ENCODE data around the gene OPCML.

Gene OPCML

DNA sequence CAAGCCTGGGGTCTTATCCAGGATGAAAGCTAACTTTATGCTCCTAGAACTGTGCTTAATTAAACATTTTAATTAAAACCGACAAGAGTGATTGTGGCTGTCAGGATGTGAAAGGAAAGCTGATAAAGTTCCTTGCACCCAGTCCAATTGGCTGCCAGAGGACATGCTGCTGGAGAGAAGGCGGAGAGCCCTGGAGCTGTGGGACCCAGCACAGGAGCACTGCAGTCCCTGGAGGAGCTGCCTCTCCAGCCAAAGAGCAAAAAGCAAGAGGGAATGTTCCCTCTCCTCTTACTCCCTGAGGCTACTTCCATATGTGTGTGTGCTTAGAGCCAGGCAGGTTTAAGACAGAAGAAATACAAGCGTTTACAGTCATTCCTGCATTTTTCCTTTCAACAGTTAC, 118.6 kb downstream of the OPCML start:
- DNase-seq (ENCODE audit: low read depth in 2 of 2): no peak

DNA sequence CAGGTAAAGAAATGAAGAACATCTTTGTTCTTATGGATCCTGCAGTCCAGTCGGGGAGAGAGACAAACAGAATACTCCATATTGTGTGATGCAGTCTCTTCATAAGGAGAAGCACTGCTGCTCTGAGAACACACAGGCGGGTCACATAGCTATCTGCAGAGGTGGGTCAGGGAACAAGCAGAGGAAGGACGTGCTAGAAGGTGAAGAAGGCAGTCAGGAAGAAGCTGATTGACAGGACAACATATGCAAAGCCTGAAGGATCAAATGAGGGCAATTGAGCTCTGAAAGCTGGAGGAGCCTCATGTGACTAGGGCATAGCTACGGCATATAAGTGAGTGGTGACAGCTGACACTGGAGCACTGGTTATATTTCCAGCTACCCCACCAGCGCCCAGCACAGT, 122.5 kb downstream of the OPCML start:
- no peak for DNase-seq (ENCODE audit: low read depth in 2 of 2)

DNA sequence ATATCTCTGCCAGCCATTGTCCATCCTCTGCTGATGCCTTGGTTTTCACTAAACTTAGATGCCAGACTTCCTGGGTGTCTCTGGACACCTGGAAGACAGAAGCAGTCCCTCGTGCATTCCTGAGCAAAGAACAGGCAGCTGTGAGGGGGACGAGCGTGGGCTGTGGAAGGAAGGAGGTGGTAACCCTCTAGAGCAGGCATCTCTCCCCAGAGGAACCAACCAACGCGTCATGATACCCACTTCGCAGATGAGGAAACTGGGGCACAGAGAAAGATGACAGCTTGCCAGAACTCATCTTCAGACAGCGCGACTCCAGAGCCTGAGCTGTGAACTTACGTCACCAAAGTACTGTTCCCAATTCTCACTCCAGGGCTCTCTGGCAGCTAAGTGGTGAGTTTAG, 123.4 kb downstream of the OPCML start:
- no peak for DNase-seq (ENCODE audit: low read depth in 2 of 2)

DNA sequence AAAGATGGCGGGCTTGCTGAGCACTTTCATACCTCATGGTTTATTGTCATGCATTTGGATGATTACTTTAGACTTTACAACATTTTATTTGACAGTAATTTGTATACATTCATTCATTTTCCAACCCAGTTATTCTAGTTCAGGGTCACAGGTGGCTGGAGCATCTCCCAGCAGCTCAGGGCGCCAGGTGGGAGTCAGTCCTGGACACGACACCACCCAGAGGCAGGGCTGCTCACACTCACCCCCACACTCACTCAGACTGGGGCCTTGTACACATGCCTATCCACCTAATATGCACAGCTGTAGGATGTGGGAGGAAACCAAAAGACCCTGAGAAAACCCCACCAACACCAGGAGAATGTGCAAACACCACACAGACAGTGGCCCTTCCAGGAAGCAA, 123.9 kb downstream of the OPCML start:
- no peak for DNase-seq (ENCODE audit: low read depth in 2 of 2)

DNA sequence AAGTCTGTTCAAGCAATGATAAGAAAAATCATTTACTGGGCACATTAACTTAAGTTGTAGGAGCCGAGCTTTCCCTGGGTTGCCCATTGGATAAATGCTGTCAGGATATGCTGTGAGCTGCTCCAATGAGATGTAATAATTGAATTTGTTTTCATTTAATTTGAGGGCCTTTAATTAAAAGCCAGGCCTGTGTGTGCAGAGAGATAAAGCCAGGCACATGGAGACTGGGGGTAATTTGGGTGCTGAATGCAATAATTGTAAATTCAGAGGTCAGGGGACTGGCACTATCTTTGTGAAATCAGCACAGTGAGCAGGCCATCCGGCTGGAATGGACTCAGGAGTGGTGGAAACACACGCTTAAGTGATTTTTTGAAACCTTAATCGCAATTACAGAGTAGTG, 125.8 kb downstream of the OPCML start:
- DNase-seq (ENCODE audit: low read depth in 2 of 2): no peak

- no peak for DNase-seq (ENCODE audit: low read depth in 2 of 2)
These were observed 128.4 kb downstream of the OPCML start for GRCh38 chr11:133403900-133404299.

- DNase-seq (ENCODE audit: low read depth in 2 of 2): no peak
These were observed 129.8 kb downstream of the OPCML start for GRCh38 chr11:133402551-133402950.

DNA sequence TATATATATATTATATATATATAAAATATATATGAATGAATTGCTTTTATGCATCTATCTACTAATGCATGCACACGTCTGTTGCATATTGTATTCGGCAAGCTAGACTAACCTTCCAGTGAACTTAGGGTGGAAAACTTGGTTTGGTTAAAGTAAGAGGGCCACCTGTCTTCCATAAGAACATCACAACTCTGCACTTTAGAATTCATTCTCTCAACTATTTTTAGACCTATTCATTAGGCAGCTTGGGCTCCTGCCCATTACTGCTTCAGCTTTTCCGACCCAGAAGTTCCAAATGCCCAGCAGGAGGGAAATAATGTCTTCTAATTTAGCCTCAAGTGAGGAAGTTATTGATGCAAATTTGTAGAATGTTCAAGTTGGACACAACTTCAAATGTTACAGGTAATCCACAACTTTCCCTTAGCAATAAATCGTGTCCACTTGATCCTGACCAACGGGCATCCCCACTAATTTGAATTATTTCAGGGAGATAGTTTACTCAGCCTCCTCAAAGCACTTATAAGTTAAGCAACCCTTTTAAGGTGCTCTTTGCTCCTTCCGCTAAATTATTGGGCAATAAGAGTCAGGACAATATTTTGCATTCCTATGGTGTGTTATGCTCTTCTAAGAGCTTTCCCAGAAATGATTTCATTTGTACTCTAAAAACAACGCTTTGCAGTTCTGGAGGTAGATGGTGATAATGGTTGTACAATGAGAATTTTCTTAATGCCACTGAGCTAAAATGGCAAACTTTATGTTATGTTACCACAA, 132.3 kb downstream of the OPCML start:
- no peak for DNase-seq (ENCODE audit: low read depth in 2 of 2)

- no peak for DNase-seq (ENCODE audit: low read depth in 2 of 2)
These were observed 133.0 kb downstream of the OPCML start for GRCh38 chr11:133399294-133399693.

GRCh38 chr11:133390803-133391202, 141.5 kb downstream of the OPCML start:
- no peak for DNase-seq (ENCODE audit: low read depth in 2 of 2)

- no peak for DNase-seq (ENCODE audit: low read depth in 2 of 2)
These were observed 143.2 kb downstream of the OPCML start for GRCh38 chr11:133388975-133389568.

- no peak for DNase-seq (ENCODE audit: low read depth in 2 of 2)
These were observed 144.0 kb downstream of the OPCML start for GRCh38 chr11:133388260-133388659.

GRCh38 chr11:133386852-133387251, 145.4 kb downstream of the OPCML start:
- no peak for DNase-seq (ENCODE audit: low read depth in 2 of 2)

- no peak for DNase-seq (ENCODE audit: low read depth in 2 of 2)
These were observed 146.0 kb downstream of the OPCML start for GRCh38 chr11:133386262-133386661.

DNA sequence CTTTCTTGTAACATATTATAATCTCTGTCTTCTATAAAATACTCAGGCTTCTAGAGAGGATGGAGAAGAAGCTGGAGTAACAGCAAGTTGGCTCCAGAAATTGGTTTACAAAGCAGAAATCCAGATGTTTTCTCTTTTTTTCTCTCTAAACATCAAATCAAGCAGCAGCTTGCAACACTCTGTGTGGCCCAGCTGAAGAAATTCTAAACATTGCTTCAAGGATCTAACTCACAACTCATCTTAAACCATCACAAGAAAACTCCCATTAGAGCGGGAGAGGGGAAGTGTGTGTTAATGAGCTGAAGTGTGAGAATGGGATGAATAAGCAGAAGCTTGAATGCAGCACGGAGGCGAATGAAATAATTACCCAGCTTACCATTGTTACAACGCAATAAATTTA, 146.5 kb downstream of the OPCML start:
- DNase-seq (ENCODE audit: low read depth in 2 of 2): no peak

GRCh38 chr11:133384731-133385130, 147.6 kb downstream of the OPCML start:
- DNase-seq (ENCODE audit: low read depth in 2 of 2): no peak

GRCh38 chr11:133383689-133384088, 148.6 kb downstream of the OPCML start:
- DNase-seq (ENCODE audit: low read depth in 2 of 2): no peak

- DNase-seq (ENCODE audit: low read depth in 2 of 2): no peak
These were observed 149.1 kb downstream of the OPCML start for GRCh38 chr11:133383201-133383600.

DNA sequence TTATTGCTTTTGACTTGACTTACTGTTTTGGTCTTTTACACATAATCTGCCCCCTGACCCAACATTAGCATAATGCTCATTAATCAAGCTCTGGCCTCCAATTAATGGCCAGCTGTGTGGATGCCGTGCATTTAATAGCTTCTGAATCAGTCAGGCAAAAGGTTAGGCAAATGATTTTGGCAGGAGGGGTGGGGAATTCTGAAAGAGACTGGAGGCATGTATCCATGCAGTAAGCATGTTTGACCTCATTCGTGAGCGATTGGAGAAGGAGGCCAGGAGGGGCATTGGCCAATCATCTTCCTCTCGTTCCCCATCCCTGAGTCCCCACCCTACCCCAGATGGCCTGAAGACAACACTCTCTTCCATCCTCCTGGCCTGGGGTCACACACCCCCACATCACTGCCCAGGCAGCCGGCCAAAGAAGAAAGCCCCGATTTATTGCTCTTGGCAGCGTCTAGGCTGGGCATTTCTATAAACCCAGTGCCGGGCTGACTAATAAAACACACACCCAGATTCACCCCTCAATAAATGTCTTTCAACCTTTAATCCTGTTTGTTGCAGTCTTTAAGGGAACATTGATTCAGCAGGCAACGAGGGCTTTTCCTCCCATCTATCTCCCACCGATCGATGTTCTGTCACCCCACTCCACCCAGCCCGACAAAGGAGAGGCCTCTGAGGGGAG, 150.0 kb downstream of the OPCML start:
- no peak for DNase-seq (ENCODE audit: low read depth in 2 of 2)

DNA sequence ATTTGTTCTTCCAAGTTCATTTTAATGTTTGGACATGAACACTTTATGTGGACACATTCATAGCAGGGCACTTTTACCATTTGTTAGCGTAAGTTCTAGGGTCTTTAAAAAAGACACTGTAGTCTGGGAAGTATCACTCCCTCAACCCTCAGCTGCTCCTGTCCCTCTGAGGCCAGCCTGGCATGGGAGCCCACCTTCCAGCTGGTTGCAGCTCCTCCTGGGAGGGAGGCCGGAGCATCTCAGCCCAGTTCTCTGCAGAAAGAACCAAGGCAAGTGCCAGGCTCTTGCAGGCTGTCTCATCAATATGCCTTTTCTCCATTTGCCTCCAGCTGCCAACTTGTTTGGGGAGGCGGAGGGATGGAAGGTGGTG, 150.6 kb downstream of the OPCML start:
- DNase-seq (ENCODE audit: low read depth in 2 of 2): no peak

DNA sequence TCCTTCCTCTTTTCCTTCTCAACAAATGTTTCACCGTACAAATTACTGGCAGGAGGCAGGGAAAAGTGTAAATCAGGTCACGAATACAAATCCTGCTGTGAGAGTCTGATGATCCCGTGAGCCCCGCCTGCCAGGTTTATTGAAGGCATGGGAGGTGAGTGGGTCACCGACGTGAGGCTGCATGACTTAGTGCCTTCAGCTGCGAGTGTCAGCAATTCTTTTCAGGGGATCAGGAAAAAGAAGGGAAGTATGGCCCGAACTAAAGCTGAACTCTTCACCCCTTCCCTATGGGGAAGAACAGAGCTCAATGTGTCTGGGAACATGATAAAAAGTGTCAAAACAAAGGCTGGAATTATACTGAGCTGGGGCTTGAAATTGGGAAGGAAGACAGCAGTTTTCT, 166.2 kb downstream of the OPCML start:
- no peak for DNase-seq (ENCODE audit: low read depth in 2 of 2)

DNA sequence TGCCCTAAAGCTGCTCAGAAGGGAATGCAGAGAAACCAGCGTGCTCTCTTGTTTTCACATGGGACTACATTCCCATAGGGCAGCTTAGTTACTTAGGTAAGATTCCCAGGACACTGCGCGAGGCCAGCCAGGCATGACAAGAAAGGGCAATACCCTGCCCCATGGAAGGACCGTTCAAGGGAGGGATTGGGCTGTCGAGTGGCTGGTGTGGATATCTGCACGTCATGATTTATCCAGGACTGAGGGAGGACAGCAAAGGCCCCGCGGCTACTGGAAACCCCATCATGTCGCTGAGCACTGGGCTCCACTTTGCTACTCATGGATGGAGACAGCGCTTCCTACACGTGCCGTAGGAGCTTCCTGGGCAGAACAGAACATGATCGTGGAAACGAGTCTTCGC, 169.4 kb downstream of the OPCML start:
- DNase-seq (ENCODE audit: low read depth in 2 of 2): no peak

GRCh38 chr11:133362156-133362555, 170.1 kb downstream of the OPCML start:
- no peak for DNase-seq (ENCODE audit: low read depth in 2 of 2)
